Right atrium auricular region (tissue), 2 donors: ENCODE data around the gene TTC4. TPM values are rescaled to one million over a fixed set of nuclear protein-coding genes. Genes with fewer than 3 reads are reported as not detected.
"Not testable (repeated sequence)": the region's sequence is repeated elsewhere in the genome, so short reads cannot be mapped to it uniquely, and the experiment has no call there.

ENCODE experiments used
- DNase-seq: peaks from one replicate; pipeline ENCODE4 v3.0.0-alpha.2; 2019; ENCODE audit warnings: low spot score
- H3K27ac ChIP-seq, 2 donors: fragments of 200-600 bp; sonication (generic); 1 replicate in 1 of 2; 2 replicates in 1 of 2; pipeline ENCODE4 v1.5.1; 2016 to 2019
- H3K27me3 ChIP-seq, 2 donors: fragments of 200-600 bp; sonication (generic); one replicate each; pipeline versions ENCODE4 v1.5.1 to v1.6.0; 2017 to 2019
- H3K36me3 ChIP-seq: fragments of 200-600 bp; sonication (generic); one replicate; pipeline ENCODE4 v1.5.1; 2016
- H3K4me1 ChIP-seq, 2 donors: fragments of 200-600 bp; sonication (generic); one replicate each; pipeline versions ENCODE4 v1.5.1 to v1.6.0; 2017 to 2019
- H3K4me3 ChIP-seq, 2 donors: fragments of 200-600 bp; sonication (generic); 1 replicate in 1 of 2; 2 replicates in 1 of 2; pipeline ENCODE4 v1.5.1; 2017 to 2019; ENCODE audit warnings: mild to moderate bottlenecking in 1 of 2, moderate library complexity in 1 of 2
- H3K9me3 ChIP-seq, 2 donors: fragments of 200-600 bp; sonication (generic); one replicate each; pipeline ENCODE4 v1.5.1; 2019
- total RNA-seq, 2 donors: library from RNA; depleted of rRNA; stranded (reverse); fragments of >200 nt; gene quantifications; one replicate each; pipeline ENCODE4 v1.1.0, GENCODE V29; 2016
- TF ChIP-seq, protein P1 (sequence below), 2 donors: fragments of 200-600 bp; sonication (generic); IDR thresholded peaks; one replicate each; pipeline ENCODE4 v1.5.1; 2019; ENCODE audit warnings: antibody characterized with exemption in 2 of 2

Gene TTC4
- total RNA-seq, 2 donors from 2014 or later = 9.8 to 10.3 TPM

- DNase-seq = no peak
- Histone ChIP-seq H3K27ac (no peak overlapping the region), H3K4me3 (no peak overlapping the region), H3K4me1 (peaks cover 0 to 15% of the 10 kb centered on the region in 2 donors), H3K36me3 (no peaks in the 10 kb centered on the region), H3K9me3 (no peaks in the 10 kb centered on the region), H3K27me3 (no peaks in the 10 kb centered on the region)
- TF ChIP-seq, protein P1, sequence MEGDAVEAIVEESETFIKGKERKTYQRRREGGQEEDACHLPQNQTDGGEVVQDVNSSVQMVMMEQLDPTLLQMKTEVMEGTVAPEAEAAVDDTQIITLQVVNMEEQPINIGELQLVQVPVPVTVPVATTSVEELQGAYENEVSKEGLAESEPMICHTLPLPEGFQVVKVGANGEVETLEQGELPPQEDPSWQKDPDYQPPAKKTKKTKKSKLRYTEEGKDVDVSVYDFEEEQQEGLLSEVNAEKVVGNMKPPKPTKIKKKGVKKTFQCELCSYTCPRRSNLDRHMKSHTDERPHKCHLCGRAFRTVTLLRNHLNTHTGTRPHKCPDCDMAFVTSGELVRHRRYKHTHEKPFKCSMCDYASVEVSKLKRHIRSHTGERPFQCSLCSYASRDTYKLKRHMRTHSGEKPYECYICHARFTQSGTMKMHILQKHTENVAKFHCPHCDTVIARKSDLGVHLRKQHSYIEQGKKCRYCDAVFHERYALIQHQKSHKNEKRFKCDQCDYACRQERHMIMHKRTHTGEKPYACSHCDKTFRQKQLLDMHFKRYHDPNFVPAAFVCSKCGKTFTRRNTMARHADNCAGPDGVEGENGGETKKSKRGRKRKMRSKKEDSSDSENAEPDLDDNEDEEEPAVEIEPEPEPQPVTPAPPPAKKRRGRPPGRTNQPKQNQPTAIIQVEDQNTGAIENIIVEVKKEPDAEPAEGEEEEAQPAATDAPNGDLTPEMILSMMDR (IDR thresholded peaks at IDR 0.05) = no peak
Measured at GRCh38 chr1:54767526-54767925, 51.9 kb downstream of the TTC4 start.

DNA sequence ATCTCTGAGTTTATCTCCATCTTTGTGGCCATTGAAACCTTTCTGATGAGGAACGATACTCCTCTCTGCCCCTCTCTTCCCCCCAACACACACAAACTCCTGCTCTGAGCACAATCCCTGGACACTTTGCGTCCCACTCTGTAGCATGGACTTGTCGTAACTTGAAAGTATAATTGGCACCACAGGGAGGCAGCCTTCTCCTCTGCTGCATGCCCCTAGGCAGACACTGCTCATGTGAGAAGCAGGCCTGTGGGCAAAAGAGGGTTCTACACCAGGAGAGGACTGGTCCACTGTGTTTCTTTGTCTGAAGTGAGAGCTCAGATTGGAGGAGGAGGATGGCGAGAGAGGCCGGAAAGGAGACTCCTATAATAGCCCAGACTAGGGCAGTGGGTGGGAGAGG is 52.4 kb downstream of the TTC4 start:
- TF ChIP-seq, protein P1 (IDR thresholded peaks at IDR 0.05) = no peak
- no peaks in the 10 kb centered on the region for H3K27me3 ChIP-seq
- no peak overlapping the region for H3K27ac ChIP-seq
- peaks cover 0 to 10% of the 10 kb centered on the region in 2 donors for H3K4me1 ChIP-seq
- no peaks in the 10 kb centered on the region for H3K9me3 ChIP-seq
- no peaks in the 10 kb centered on the region for H3K36me3 ChIP-seq
- H3K4me3 ChIP-seq = no peak overlapping the region
- no peak for DNase-seq

- H3K36me3 ChIP-seq = no peaks in the 10 kb centered on the region
- H3K4me1 ChIP-seq = no peaks in the 10 kb centered on the region
- no peak overlapping the region for H3K27ac ChIP-seq
- no peak overlapping the region for H3K4me3 ChIP-seq
- DNase-seq = no peak
- TF ChIP-seq, protein P1 (IDR thresholded peaks at IDR 0.05) = no peak
- H3K9me3 ChIP-seq = no peaks in the 10 kb centered on the region
- no peaks in the 10 kb centered on the region for H3K27me3 ChIP-seq
Measured at GRCh38 chr1:54772951-54773350, 57.3 kb downstream of the TTC4 start.

DNA sequence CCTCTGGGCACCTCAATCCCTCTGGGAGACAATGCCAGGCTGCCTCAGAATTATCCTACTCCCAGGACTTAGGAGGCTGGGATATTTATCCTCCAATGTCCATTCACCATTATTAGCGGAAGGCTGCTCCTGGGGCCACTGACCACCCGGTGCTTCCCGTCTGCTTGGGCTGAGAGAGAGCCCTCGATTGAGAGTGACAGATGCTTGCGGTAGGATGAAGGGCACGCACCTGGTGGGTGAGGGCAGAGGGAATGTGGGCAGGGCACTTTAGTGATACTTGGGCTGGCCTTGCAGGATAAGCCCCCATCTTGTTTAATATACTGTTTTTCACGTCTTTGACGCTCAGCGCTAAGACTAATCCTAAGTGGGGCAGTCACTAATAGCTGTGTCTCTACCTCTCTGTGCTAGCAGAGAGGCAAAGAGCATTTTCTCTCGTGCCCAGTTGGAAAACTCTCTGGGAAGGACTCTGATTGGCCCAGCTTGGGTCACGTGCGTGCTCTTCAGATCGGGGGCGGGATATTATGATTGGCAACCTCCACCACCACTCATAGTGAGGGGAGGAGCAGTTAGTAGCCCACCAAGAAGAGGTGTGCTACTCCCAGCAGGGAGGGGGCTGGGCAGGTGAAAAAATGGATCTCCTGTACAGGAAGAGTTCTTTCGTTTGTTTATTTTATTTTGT is 59.3 kb downstream of the TTC4 start:
- Histone ChIP-seq H3K36me3 (no peaks in the 10 kb centered on the region), H3K27me3 (no peaks in the 10 kb centered on the region), H3K4me3 (no peak overlapping the region), H3K9me3 (no peaks in the 10 kb centered on the region), H3K4me1 (no peaks in the 10 kb centered on the region), H3K27ac (no peak overlapping the region)
- DNase-seq = no peak
- TF ChIP-seq, protein P1 (IDR thresholded peaks at IDR 0.05) = no peak

GRCh38 chr1:54775828-54776721 is 60.4 kb downstream of the TTC4 start:
- DNase-seq, H3K9me3 ChIP-seq, H3K27ac ChIP-seq, H3K4me1 ChIP-seq, H3K27me3 ChIP-seq, H3K4me3 ChIP-seq, H3K36me3 ChIP-seq: not testable (repeated sequence)

GRCh38 chr1:54777011-54777410 is 61.4 kb downstream of the TTC4 start:
- Histone ChIP-seq H3K27ac (no peak overlapping the region), H3K4me1 (peaks cover 0 to 8% of the 10 kb centered on the region in 2 donors), H3K36me3 (no peaks in the 10 kb centered on the region), H3K4me3 (no peak overlapping the region), H3K9me3 (no peaks in the 10 kb centered on the region), H3K27me3 (no peaks in the 10 kb centered on the region)
- TF ChIP-seq, protein P1 (IDR thresholded peaks at IDR 0.05) = no peak
- no peak for DNase-seq
